ENCODE measurements around the gene RBM14.
"Not testable (repeated sequence)": the region's sequence is repeated elsewhere in the genome, so short reads cannot be mapped to it uniquely, and the experiment has no call there.

The RBM14 gene

DNA sequence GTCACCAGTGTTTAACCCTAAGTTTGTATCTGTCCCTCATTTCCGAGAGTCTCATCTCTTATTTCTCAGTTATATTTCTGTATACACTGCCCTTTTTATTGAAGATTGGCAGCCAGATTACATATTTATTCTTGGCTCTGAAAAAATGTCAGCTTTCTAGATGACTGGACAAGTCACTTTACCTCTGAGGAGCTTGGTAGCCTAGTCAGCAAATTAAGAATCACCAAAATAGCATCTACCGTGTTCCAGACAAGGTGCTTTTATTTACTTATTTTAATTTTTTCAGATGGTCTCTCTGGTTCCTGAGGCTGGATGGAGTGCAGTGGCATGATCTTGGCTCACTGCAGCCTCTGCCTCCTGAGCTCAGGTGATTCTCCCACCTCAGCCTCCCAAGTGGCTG is 16.5 kb downstream of the RBM14 start:
- DNase-seq (ENCODE audit: low spot score) = no peak

DNA sequence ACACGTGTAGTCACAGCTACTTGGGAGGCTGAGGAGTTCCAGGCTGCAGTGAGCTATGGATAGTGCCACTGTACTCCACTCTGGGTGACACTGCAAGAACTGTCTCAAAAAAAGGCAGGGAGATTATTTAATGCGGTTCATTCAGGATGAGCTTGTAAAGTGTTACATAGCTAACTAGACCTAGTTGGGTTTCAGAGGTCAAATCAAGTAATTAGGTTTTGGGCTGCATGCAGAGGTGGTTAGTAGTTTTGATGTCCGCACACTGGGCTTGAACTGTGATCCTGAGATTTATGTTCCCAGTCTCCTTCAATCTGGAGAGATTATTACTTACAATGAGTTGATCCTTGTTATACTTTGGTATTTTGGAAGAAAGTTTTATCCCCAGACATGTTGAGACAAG is 20.0 kb downstream of the RBM14 start:
- DNase-seq (ENCODE audit: low spot score) = no peak

DNA sequence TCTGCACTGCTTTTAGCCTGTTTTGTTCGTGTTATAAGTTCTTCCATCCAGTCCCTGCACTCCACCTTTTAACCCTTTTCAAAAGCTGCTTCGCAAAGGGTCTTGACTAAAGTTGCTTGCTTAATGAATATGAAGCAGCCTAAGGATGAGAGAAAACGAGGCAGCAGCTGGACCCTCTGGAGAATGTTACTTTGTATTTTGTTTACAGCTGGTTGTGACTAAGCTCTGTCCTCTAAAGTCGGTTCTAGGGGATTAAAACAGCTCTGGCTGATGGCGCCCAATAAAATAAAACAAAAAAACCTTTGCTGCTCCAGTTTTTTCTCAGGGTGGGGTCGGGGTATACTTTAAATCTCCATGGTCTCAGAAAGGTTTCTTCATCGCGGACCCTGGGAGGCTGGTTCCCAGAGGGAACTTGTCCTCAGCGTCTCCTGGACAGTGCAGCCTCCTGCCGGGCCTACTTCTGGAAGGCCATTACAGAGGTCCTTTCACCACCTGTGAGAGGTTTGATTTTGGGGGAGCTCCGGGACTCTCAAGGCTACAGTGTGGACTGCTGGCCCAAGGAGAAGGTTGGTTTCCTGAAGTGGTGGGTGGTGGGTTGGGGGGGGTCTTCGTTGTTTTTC is 21.2 kb downstream of the RBM14 start:
- no peak for DNase-seq (ENCODE audit: low spot score)

DNA sequence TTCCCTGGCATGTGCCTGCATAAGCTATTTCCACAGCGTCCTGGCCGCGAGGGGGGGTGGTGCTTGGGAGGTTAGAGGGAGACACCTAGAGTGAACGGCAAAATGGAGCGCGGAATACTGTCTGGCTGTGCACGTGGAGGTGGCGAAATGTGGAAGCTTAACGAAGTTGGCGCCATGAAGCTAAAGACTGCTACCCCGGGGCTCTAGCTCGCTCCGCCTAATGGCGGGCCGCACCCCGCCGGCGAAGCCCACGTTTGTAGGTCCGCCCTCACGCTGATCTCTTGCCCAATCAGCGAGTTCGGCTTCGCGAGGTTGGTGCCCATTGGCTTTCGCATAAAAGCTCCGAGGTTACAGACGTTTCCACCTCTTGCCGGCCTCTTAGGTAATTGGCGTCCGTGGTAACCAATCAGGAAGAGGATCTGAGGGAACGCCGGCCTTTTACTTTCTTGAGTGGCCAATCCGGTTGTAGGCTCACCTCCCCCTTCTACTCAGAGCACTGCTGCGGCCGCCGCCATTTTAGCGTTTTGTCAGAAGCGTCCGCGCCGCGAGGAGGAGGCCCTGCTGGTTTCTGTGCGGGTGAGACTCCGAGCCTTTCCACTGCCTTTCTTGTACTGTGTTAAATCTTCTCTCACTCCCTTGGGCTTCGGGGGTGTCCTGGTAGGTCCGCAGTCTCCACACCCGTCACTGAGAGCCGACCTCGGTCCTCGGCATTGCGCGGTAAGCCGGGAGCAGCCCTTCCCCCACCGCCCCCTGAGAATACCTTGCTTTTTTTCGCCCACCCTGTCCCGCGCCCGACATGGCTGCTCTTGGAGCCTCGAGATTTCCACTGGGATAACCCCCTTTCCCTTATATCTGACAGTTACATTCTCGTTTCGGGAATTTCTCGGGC is 22.0 kb downstream of the RBM14 start, which contains the start of gene RBM4:
Gene RBM4 (plus strand): TSS at position 527 of the 889 bp plus-strand sequence. CDS start 1,009 bp downstream, outside the sequence.
- DNase-seq (ENCODE audit: low spot score) = peak; percentile 99

DNA sequence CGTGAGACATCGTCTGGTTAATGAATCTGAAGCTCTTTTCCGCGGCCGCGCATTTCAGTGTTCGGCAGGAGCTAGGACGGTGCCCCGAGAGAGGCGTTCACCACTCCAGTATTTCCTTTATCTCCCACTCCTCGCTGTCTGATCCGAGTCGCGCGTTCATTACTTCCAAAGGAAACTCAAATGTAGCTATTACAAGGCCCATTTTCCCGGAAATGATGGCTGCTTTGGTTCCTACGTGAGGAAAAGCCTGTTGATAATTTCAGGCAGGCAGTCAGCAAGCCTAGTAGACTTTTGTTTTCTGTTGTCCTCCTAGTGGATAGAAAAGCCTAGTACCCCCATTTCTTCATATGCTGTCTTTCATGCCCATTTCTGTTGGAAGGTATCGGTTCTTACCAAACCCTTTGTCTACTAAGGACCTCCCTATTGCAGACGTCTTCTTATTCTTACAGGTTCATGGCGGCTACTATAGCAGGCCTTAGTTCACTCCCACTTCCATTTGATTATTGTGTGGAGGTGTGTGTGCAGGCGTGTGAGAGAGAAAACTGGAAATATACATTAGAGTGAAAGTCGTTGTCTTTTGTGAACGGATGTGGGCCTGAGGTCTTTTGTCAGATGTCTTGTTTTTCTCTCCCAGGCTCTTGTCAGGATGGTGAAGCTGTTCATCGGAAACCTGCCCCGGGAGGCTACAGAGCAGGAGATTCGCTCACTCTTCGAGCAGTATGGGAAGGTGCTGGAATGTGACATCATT is 22.8 kb downstream of the RBM14 start:
- peak; percentile 28 for DNase-seq (ENCODE audit: low spot score)

DNA sequence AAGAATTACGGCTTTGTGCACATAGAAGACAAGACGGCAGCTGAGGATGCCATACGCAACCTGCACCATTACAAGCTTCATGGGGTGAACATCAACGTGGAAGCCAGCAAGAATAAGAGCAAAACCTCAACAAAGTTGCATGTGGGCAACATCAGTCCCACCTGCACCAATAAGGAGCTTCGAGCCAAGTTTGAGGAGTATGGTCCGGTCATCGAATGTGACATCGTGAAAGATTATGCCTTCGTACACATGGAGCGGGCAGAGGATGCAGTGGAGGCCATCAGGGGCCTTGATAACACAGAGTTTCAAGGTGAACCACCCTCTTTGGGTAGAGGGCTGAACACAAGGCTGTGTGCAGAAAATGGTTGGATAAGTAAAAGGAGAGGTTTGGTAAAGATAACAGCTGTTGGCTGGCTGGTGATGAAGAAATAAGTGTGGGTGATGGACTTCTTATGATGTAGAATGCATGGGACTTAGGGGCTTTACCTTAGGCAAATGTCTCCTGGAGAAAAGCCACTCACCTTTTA is 23.4 kb downstream of the RBM14 start:
- not testable (repeated sequence) for DNase-seq (ENCODE audit: low spot score)

DNA sequence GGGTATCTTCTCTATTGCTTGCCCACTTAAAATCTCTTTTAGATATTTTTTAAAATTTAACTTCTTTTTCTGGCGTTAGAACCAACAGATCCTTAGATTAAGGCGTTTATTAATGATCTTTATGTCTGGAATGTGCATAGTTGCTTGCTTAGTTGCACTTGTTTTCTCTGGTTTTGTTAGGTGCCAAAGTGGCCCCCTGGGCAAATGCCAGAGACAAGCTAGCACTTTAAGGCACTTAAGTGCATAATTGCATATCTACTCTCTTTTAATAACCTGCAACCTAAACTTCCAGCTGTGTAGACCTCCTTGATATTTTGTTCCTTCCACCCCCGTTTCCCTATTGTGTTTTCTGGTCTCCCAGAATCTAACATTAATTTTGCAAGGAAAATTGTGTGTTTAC is 25.4 kb downstream of the RBM14 start:
- DNase-seq (ENCODE audit: low spot score) = no peak

DNA sequence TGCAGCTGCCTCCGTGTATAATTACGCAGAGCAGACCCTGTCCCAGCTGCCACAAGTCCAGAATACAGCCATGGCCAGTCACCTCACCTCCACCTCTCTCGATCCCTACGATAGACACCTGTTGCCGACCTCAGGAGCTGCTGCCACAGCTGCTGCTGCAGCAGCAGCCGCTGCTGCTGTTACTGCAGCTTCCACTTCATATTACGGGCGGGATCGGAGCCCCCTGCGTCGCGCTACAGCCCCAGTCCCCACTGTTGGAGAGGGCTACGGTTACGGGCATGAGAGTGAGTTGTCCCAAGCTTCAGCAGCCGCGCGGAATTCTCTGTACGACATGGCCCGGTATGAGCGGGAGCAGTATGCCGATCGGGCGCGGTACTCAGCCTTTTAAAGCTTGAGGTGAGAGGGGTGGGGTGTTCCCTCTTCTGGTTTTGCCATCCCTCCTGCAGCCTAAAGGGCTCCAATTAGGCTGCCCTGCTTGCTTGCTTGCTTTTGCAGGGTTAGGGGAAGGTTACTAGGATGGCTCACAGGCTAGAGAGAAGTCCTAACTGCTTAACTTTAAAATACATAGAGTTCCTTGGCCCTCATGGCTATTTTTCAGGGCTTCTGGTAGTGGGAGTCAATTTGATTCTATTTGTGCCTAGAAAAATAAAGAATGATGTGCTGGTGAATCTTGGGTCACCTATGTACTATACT is 27.5 kb downstream of the RBM14 start:
- DNase-seq (ENCODE audit: low spot score) = no peak

DNA sequence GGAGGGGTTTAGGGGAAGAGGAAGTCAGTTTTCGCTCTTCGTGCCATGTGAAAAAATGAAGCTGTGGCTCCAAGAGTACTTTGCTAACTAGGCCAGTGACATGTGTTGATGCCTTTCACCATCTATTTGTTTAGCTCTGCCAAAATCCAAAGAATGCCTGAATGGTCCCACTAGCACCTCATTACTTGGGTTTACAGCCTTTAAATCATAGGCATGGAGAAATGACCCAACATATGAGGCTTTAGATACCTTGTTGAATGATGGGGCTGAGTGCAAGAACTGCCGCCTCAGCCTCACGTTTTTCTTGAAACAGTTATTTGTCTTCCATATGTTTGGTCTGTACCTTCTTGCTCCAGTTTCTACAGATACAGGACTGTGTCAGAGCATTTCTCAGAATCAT is 30.4 kb downstream of the RBM14 start:
- DNase-seq (ENCODE audit: low spot score) = no peak

DNA sequence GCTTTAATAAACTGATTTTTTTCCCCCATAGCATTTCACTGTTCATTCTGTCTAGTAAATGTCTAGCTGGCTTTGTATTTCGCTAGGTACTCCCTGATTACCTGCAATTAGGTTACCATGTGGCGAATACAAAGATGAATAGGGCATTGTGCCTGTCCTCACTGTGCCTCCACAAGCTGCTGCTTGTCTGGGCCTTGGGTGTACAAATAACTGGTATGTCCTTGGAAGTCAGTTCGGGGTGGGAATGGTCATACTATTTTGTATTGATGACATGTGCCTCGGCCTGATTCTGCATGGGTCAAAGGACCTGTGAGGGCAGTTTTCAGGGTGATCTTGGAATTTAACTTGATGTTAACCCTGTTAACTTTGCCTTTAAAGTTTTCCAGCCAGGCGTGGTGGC is 33.5 kb downstream of the RBM14 start:
- no peak for DNase-seq (ENCODE audit: low spot score)

DNA sequence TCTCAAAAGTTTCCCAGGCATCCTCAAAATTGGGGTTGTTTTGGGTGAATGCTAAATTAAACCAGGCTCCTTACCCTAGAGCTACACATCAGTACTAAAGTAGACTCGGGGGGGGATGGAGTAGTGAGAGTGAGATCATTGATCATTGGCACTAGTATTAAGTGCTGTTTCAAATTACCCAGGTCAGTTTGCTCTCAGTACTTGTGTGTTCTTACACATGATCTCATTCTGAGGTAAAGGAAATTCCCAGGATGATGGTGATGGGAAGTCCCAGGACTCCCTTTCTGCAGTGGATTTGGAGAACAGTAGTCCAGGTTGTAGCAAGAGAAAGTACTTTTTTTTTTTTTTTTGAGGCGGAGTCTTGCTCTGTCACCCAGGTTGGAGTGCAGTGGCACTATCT is 34.6 kb downstream of the RBM14 start:
- DNase-seq (ENCODE audit: low spot score) = no peak

DNA sequence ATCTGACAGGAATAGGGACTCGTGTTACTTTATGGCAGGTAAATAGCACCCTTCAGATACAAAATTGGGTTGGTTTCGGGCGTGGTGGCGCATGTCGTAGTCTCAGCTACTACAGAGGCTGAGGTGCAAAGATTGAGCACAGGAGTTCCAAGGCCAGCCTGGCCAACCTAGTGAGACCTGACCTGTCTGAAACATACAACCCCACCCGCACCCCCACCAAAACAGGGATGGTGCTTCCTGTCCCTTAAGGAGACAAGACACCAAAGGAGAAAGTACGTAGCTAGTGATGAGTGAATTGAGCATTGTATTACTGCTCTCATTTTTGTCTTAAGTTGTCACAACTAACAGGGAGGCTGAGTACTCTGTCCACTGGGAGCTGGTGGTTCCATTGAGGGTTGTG is 36.2 kb downstream of the RBM14 start:
- DNase-seq (ENCODE audit: low spot score) = no peak

DNA sequence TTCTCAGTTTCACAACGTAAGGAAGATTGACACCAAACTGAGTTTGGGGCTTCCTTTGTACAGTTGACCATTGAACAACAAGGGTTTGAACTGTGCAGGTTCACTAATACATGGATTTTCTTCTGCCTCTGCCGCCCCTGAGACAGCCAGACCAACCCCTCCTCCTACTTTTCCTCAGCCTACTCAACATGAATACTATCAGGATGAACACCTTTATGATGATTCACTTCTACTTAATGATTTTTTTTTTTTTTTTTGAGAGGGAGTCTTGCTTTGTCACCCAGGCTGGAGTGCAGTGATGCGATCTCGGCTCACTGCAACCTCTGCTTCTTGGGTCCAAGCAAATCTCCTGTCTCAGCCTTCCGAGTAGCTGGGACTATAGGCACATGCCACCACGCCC is 36.7 kb downstream of the RBM14 start:
- DNase-seq (ENCODE audit: low spot score) = no peak

DNA sequence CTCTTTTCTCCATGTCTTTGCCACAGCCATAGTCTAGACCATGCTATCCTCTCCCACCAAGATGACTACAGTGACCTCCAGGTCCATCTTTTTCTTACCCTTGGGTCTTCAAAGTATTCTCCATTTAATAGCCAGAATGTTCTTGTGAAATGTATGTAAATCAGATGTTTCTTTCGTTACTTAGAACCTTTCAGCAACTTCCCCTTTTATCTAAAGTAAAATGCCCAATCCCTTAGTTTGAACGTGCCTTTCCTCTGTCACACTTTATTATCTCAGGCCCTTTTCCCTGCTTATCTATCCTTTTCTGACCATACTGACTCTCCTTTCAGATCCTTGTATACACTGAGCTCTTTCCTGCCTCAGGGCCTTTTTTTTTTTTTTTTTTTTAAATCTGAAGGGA is 43.3 kb downstream of the RBM14 start:
- no peak for DNase-seq (ENCODE audit: low spot score)

DNA sequence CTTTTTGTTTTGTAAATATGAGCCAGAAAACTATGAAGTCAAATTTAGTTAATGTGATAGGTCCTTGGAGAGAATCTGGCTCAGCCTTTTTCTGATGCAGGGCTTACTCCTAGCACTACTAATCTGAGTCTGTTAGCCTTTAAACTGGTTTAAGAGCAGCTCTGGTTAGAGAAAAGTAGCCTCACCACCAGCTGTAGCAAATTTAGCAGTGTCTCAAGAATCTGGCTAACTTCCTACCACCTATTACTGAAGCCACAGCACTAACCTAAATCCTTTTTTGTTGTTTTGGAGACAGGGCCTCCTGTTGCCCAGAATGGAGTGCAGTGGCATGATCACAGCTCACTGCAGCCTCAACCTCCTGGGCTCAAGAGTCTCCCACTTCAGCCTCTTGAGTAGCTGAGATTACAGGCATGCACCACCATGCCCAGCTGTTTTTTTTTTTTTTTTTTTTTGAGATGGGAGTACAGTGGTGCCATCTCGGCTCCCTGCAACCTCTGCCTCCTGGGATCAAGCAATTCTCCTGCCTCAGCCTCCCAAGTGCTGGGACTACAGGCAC is 47.4 kb downstream of the RBM14 start:
- DNase-seq (ENCODE audit: low spot score) = no peak

DNA sequence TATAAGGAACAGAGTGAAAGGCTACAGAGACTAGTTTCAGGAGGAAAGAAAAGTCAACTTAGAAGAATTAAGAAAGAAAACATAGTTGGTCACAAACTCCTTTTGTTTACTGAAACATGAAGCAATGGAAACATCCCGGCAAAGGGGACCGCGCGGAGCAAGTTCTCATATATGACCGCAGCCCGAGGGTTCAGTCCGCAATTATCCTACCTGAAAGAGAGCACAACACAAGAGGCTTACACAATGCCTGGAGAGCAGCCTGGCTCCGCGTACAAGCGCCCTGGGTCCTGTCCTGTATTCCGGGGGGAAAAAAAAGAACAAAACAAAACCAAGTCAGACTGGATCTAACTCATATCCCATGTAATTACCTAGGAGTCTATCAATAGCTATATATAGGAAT is 48.9 kb downstream of the RBM14 start:
- no peak for DNase-seq (ENCODE audit: low spot score)

DNA sequence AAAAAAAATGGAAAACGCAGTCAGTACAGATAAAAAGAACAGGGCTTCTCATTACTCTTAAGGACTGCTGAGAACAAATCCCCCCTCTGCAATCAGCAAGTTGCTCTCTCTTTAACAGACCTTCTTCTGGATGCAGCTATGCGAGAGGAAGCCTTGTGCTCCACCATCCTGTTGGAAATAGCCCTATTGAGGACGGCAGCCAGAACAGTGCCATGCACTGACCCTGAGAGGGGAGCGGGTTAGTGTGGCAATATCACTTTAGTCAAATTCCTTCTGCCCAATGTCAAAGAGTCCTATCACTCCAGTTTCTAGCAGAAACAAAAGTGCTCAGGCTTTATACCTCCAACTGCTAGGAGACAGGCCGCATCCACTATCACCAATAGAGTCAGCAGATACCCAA is 54.4 kb downstream of the RBM14 start:
- DNase-seq (ENCODE audit: low spot score) = no peak

DNA sequence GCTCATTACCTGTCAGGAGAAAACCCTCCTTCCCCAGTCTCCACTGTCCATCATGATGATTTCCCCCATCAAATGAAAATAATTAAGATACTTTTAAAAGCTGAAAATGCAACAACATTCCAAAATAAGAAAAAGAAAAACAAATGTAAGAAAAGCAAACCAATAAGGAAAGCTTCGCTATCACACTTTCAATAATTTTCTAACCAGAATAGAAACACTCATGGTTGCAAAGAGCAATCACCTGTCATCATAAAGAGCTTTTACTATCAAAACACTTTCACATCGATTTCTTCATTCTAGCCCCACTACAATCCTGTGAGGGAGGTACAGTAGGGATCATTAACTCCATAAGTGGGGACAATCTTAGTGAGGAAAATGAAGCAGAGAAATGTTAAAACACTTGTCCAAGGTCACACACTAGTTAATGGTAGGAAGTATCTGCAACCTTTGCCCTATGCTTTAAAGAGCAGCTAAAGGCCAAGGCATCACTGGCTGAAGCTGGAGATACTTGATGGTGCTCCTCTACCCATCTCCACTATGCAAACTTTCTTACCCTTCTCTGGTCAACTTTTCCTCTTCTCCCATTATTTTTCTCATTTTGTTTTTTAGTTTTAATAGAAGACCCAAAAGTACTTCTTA is 58.7 kb downstream of the RBM14 start:
- DNase-seq (ENCODE audit: low spot score) = no peak

DNA sequence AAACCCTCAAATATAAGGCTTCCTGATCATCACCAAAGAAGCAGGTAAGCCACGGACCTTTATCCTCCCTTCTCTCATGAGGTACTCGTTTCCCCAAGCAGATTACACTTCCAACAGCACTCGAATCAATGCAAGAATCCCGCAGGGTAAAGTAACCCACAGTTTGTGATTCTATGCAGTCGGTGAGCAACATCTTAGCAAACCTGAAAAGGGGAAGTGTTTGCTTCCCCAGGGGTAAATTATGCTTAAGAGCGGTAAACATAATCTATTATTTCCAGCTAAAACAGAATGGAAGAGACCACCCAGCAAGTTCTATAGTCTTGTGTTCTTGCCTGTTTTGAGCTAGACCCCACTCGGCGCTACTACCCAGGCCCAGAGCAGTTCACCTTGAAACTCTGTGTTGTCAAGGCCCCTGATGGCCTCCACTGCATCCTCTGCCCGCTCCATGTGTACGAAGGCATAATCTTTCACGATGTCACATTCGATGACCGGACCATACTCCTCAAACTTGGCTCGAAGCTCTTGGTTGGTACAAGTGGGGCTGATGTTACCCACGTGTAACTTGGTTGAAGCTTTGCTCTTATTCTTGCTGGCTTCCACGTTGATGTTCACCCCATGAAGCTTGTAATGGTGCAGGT is 60.0 kb downstream of the RBM14 start:
- DNase-seq (ENCODE audit: low spot score) = no peak

Measured in AG20443 (cell line).